GM12878 (cell line): ENCODE results near the gene MYO1E. TPM values are rescaled to one million over a fixed set of nuclear protein-coding genes. Genes with fewer than 3 reads are reported as not detected.

Source experiments
- ATAC-seq: fragments of 200-7000 bp; cut with Tn5 transposase; 3 replicates; pipeline ENCODE4 v1.9.1; 2020; ENCODE audit warnings: mild to moderate bottlenecking, moderate library complexity
- BruUV-seq: library from RNA; stranded (reverse); fragments of 400-500 nt; replicated peaks from 2 replicates; lab custom pipeline; 2021; lab: Mats Ljungman, UMichigan
- CTCF ChIA-PET: fragments of 300-600 bp; sonication (Branson Sonifier 250); formaldehyde crosslinking; extraction: SDS; loops from one replicate; lab custom pipeline; 2021; ENCODE audit warnings: inconsistent platforms; lab: Yijun Ruan, JAX
- POLR2A ChIA-PET: fragments of 350-600 bp; formaldehyde crosslinking; extraction: SDS; loops from one replicate; lab custom pipeline; 2021; ENCODE audit warnings: inconsistent platforms; lab: Charles Lee
- RAD21 ChIA-PET: fragments of 300-600 bp; sonication (Branson Sonifier 250); formaldehyde crosslinking; loops from one replicate; lab custom pipeline; 2023; ENCODE audit warnings: antibody characterized with exemption; ENCODE audit not compliant: unreplicated experiment; lab: Charles Lee
- SMC1A ChIA-PET: fragments of 300-600 bp; sonication (Branson Sonifier 250); formaldehyde crosslinking; loops from one replicate; lab custom pipeline; 2023; ENCODE audit not compliant: unreplicated experiment, uncharacterized antibody; lab: Charles Lee
- DNase-seq: peaks from one replicate; pipeline ENCODE4 v3.0.0-alpha.2; 2011; ENCODE audit warnings: low read depth, low spot score
- FAIRE-seq: peaks from 3 replicates; lab custom pipeline; 2011; peaks lifted over from hg19 to GRCh38; lab: Jason Lieb, UNC
- H2AFZ ChIP-seq: 2 replicates; pipeline ENCODE4 v1.6.0; 2011; ENCODE audit warnings: low read depth, low read length, control low read depth; ENCODE audit not compliant: control insufficient read depth
- H3K27ac ChIP-seq: 2 replicates; pipeline ENCODE4 v1.5.1; 2011; ENCODE audit warnings: control low read depth; ENCODE audit not compliant: control insufficient read depth, insufficient read depth
- H3K27me3 ChIP-seq, 2 experiments: replicated peaks in 1 of 2; 2 replicates each; pipeline versions ENCODE4 v1.6.0 to v1.6.1; 2011; ENCODE audit warnings: low read length in 1 of 2; ENCODE audit not compliant: control insufficient read depth in 2 of 2, insufficient read depth in 2 of 2
- H3K36me3 ChIP-seq, 2 experiments: 2 replicates each; pipeline ENCODE4 v1.5.1; 2011; ENCODE audit warnings: low read length in 1 of 2; ENCODE audit not compliant: control insufficient read depth in 2 of 2, insufficient read depth in 2 of 2
- H3K4me1 ChIP-seq: 2 replicates; pipeline ENCODE4 v1.6.1; 2011; ENCODE audit warnings: mild to moderate bottlenecking, low read length, moderate library complexity, mixed read lengths; ENCODE audit not compliant: control insufficient read depth, insufficient read depth
- H3K4me2 ChIP-seq: 2 replicates; pipeline ENCODE4 v1.6.0; 2011; ENCODE audit warnings: control low read depth; ENCODE audit not compliant: control insufficient read depth, insufficient read depth
- H3K4me3 ChIP-seq: fragments of 200-600 bp; sonication (generic); 2 replicates; pipeline ENCODE4 v1.5.1; 2016
- H3K79me2 ChIP-seq: 2 replicates; pipeline ENCODE4 v1.6.0; 2011; ENCODE audit warnings: low read length; ENCODE audit not compliant: control insufficient read depth, insufficient read depth
- H3K9ac ChIP-seq: 2 replicates; pipeline ENCODE4 v1.8.0; 2011; ENCODE audit warnings: low read length, control low read depth, mixed read lengths; ENCODE audit not compliant: control insufficient read depth, insufficient read depth
- H3K9me3 ChIP-seq: replicated peaks from 3 replicates; pipeline ENCODE4 v1.5.1; 2011; ENCODE audit warnings: mild to moderate bottlenecking, low read length; ENCODE audit not compliant: control insufficient read depth, insufficient read depth
- H4K20me1 ChIP-seq: 2 replicates; pipeline ENCODE4 v1.6.0; 2011; ENCODE audit not compliant: control insufficient read depth, insufficient read depth
- ATF7 ChIP-seq: fragments of 450-650 bp; IDR thresholded peaks from 2 replicates; pipeline ENCODE4 v1.6.1; 2016; ENCODE audit warnings: low read depth, mild to moderate bottlenecking
- ESRRA ChIP-seq: IDR thresholded peaks from 2 replicates; pipeline ENCODE4 v1.6.1; 2012; ENCODE audit warnings: mild to moderate bottlenecking, low read length, improper control_type of control experiment
- IKZF1 ChIP-seq: fragments of 450-650 bp; conservative IDR thresholded peaks from 2 replicates; pipeline ENCODE4 v1.6.1; 2017; ENCODE audit warnings: antibody characterized with exemption, mild to moderate bottlenecking
- KAT2A ChIP-seq: conservative IDR thresholded peaks from 2 replicates; pipeline ENCODE4 v1.6.1; 2011; ENCODE audit warnings: low read depth, low read length; ENCODE audit not compliant: control insufficient read depth
- MYC ChIP-seq: IDR thresholded peaks from 2 replicates; pipeline ENCODE4 v1.6.1; 2011; ENCODE audit warnings: mild to moderate bottlenecking, low read length, moderate library complexity, inconsistent platforms; ENCODE audit not compliant: insufficient read depth, insufficient replicate concordance, insufficient read length, severe bottlenecking
- POLR2AphosphoS5 ChIP-seq: IDR thresholded peaks from 2 replicates; pipeline ENCODE4 v1.6.1; 2011; ENCODE audit warnings: mild to moderate bottlenecking, low read length, inconsistent platforms
- RCOR1 ChIP-seq: conservative IDR thresholded peaks from 2 replicates; pipeline ENCODE4 v1.6.1; 2012; ENCODE audit warnings: low read depth, low read length, improper control_type of control experiment
- TAF1 ChIP-seq: IDR thresholded peaks from 2 replicates; pipeline ENCODE4 v1.6.1; 2011; ENCODE audit warnings: mild to moderate bottlenecking, low read depth, low read length, borderline replicate concordance
- YBX1 ChIP-seq: fragments of 450-650 bp; IDR thresholded peaks from 2 replicates; pipeline ENCODE4 v1.6.1; 2016; ENCODE audit warnings: antibody characterized with exemption
- ZNF217 ChIP-seq: fragments of 450-650 bp; IDR thresholded peaks from 2 replicates; pipeline ENCODE4 v1.6.1; 2017; ENCODE audit warnings: antibody characterized with exemption, mild to moderate bottlenecking
- WGBS: methylation state at CpG from one replicate; pipeline ENCODE4 v1.1.6; 2016; ENCODE audit warnings: low lambda C conversion rate; ENCODE audit not compliant: insufficient replicate concordance, insufficient coverage; ENCODE audit errors: missing lambda C conversion rate; 5-methylcytosine and 5-hydroxymethylcytosine counted together
- in situ Hi-C: fragments of 300-500 bp; cut with MboI; formaldehyde crosslinking; loops from 9 replicates; pipeline ENCODE4 v1.14.3; 2018; ENCODE audit warnings: mixed read lengths
- intact Hi-C: fragments of 100-400 bp; cut with micrococcal nuclease; formaldehyde crosslinking; loops from one replicate; pipeline ENCODE4 v1.14.2; 2022; ENCODE audit not compliant: unreplicated experiment
- polyA plus RNA-seq, 11 experiments: library from polyadenylated mRNA; depleted of rRNA in 4 of 11; unstranded in 6 of 11; stranded (reverse) in 5 of 11; fragments of >200 nt; fragmentation: Nextera tagmentation in 4 of 11; fragmentation: Illumina TruSeq in 1 of 11; extraction: Ambion mirVana in 4 of 11; extraction: Trizol in 1 of 11; gene quantifications; 1 replicate in 1 of 11; 2 replicates in 10 of 11; pipeline versions ENCODE4 v1.2.1 to v1.2.3, GENCODE V29; 2011 to 2016; ENCODE audit warnings: inconsistent platforms in 2 of 11, missing spikeins in 2 of 11, low read depth in 1 of 11
- total RNA-seq, 4 experiments: library from RNA; depleted of rRNA in 3 of 4; stranded (reverse); fragments of >200 nt in 3 of 4; fragmentation: Illumina TruSeq in 1 of 4; extraction: Trizol in 1 of 4; gene quantifications; 2 replicates each; pipeline versions ENCODE4 v1.2.1 to v1.2.3, GENCODE V29; 2013 to 2021

MYO1E gene
- total and polyA plus RNA-seq, 10 of the 15 experiments (the other 5 are each of a cell fraction or from before 2014, with no cell fraction given): 10.3 to 266 (median 64.9) TPM

GRCh38 chr15:59178151-59178695 lies 194.4 kb downstream of the MYO1E start:
- no peak for TF ChIP-seq ATF7
- no peak for TF ChIP-seq YBX1
- TF ChIP-seq TAF1: no peak
- TF ChIP-seq RCOR1: no peak
- no peak for TF ChIP-seq IKZF1
- TF ChIP-seq MYC: no peak
- no peak for TF ChIP-seq KAT2A
- TF ChIP-seq ESRRA: no peak
- TF ChIP-seq ZNF217: no peak
- no peak for TF ChIP-seq POLR2AphosphoS5
- TF ChIP-seq, all 136 proteins: peak for 0
- WGBS: 95% methylated on average over 15 of the region's 16 CpGs
- no peak overlapping the region for H3K27ac ChIP-seq
- no peak overlapping the region for H3K4me3 ChIP-seq
- no TSS peak for BruUV-seq
- H3K4me2 ChIP-seq: no peak overlapping the region
- in situ Hi-C loops (no loop called here), intact Hi-C loops (no loop called here)
- ATAC-seq: no peak
- POLR2A ChIA-PET: no interaction called here
- CTCF ChIA-PET: interaction anchor here (3.1 kb wide), 1 partner anchor 69 kb away, joined by 7 read pairs; no protein-coding TSS in a partner anchor
- RAD21 ChIA-PET: interaction anchor here (0.9 kb wide), 1 partner anchor 69 kb away, joined by 3 read pairs; no protein-coding TSS in a partner anchor
- H3K4me1 ChIP-seq: no peaks in the 10 kb centered on the region; the same call in 1 of the 2 replicates
- H3K79me2 ChIP-seq: no peaks in the 10 kb centered on the region
- no peaks in the 10 kb centered on the region for H4K20me1 ChIP-seq
- no peak for DNase-seq
- H3K36me3 ChIP-seq: peaks cover 15 to 43% of the 10 kb centered on the region in 2 experiments
- SMC1A ChIA-PET: interaction anchor here (1.3 to 2.1 kb wide), 2 partner anchors 221 to 235 kb away, joined by 5 to 6 read pairs; no protein-coding TSS in a partner anchor
- H2AFZ ChIP-seq: no peak overlapping the region
- no peak for FAIRE-seq
- H3K9me3 ChIP-seq: peaks cover 6% of the 10 kb centered on the region; the same call in 2 of the 3 replicates
- no peak overlapping the region for H3K9ac ChIP-seq
- H3K27me3 ChIP-seq: no peaks in the 10 kb centered on the region
